Upper lobe of left lung (tissue), 4 donors: ENCODE data around the gene PRRG2.

Source experiments
- CTCF ChIP-seq, 6 experiments: fragments of 450-650 bp in 4 of 6; fragments of 200-600 bp in 2 of 6; sonication (generic) in 2 of 6; IDR thresholded peaks; one replicate each; pipeline ENCODE4 v1.5.1; 2016 to 2019; ENCODE audit warnings: antibody characterized with exemption in 6 of 6
- POLR2A ChIP-seq, 4 donors: fragments of 450-650 bp; IDR thresholded peaks; one replicate each; pipeline ENCODE4 v1.5.1; 2016 to 2017; ENCODE audit warnings: antibody characterized with exemption in 4 of 4, mild to moderate bottlenecking in 2 of 4
- POLR2AphosphoS5 ChIP-seq, 2 donors: sonication (generic); formaldehyde crosslinking; IDR thresholded peaks; one replicate each; pipeline ENCODE4 v1.5.1; 2017; ENCODE audit warnings: antibody characterized with exemption in 2 of 2

- TF ChIP-seq CTCF (IDR thresholded peaks at IDR 0.05) (no peak), POLR2A (IDR thresholded peaks at IDR 0.05) (no peak), POLR2AphosphoS5 (IDR thresholded peaks at IDR 0.05) (no peak)
These were observed 35.4 kb downstream of the PRRG2 start for GRCh38 chr19:49616532-49616931.
